H1 (cell line): ENCODE results near the gene CCDC179.

ENCODE experiments used
- BCL11A ChIP-seq, 2 experiments: IDR thresholded peaks; one replicate each; pipeline ENCODE4 v1.6.1; 2011; ENCODE audit warnings: low read depth in 2 of 2, low read length in 2 of 2, mild to moderate bottlenecking in 2 of 2
- BRCA1 ChIP-seq: IDR thresholded peaks from 2 replicates; pipeline ENCODE4 v1.6.1; 2012; ENCODE audit warnings: low read depth, low read length, improper control_type of control experiment
- CBX5 ChIP-seq: fragments of 300-800, 300-1000 bp; sonication (generic); IDR thresholded peaks from 2 replicates; pipeline ENCODE4 v1.7.1; 2016; ENCODE audit warnings: antibody characterized with exemption, low read length, low read depth
- MAFK ChIP-seq: IDR thresholded peaks from 2 replicates; pipeline ENCODE4 v1.6.1; 2012; ENCODE audit warnings: low read depth, mild to moderate bottlenecking, improper control_type of control experiment, low read length
- POLR2A ChIP-seq, 2 experiments: IDR thresholded peaks; 1 replicate in 1 of 2; 2 replicates in 1 of 2; pipeline ENCODE4 v1.6.1; 2011; ENCODE audit warnings: low read depth in 2 of 2, low read length in 2 of 2, mild to moderate bottlenecking in 2 of 2; ENCODE audit errors: control extremely low read depth in 1 of 2
- SIN3A ChIP-seq, 2 experiments: IDR thresholded peaks in 1 of 2; conservative IDR thresholded peaks in 1 of 2; 2 replicates each; pipeline ENCODE4 v1.6.1; 2011 to 2012; ENCODE audit warnings: low read length in 2 of 2, improper control_type of control experiment in 1 of 2, low read depth in 1 of 2, mild to moderate bottlenecking in 1 of 2

DNA sequence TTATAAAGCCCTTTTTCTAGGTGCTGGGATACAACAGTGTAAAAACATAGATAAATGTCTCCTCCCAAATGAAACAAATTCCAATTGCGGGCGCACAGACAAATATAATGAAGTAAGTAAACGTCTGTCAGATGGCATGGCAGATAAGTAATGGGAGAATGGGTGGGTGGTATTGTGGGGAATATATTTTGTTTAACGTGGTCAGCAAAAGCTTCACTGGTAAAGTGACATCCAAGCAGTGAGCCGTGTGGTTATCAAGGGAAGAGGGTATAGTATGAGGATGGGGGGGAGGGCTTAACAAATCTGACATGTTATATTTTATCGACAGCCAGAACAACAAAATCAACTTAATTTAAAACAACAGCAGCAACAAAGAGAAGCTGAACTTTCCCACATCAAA is 31.9 kb downstream of the CCDC179 start:
- TF ChIP-seq BRCA1: no peak
- no peak for TF ChIP-seq MAFK
- TF ChIP-seq BCL11A (IDR thresholded peaks at IDR 0.05; ENCODE audit: low read depth in 2 of 2, low read length in 2 of 2): no peak
- TF ChIP-seq POLR2A (IDR thresholded peaks at IDR 0.05; ENCODE audit: control extremely low read depth in 1 of 2, low read depth in 2 of 2, low read length in 2 of 2): no peak
- no peak for TF ChIP-seq CBX5
- TF ChIP-seq SIN3A (conservative IDR thresholded peaks at IDR 0.05 in 1 of 2, IDR thresholded peaks at IDR 0.05 in 1 of 2; ENCODE audit: low read depth in 1 of 2, low read length in 2 of 2): no peak
